CD4-positive, alpha-beta T cell treated with Interleukin-17A for 4 hours (primary cell): ENCODE measurements around the gene HNMT.
"Not testable (repeated sequence)": the region's sequence is repeated elsewhere in the genome, so short reads cannot be mapped to it uniquely, and the experiment has no call there.

Experiments used
- DNase-seq: peaks from one replicate; pipeline ENCODE4 v3.0.0-alpha.2; 2020; ENCODE audit warnings: mixed read lengths

HNMT gene

GRCh38 chr2:137964066-137964858 is at the start of gene HNMT:
HNMT (plus strand) TSS chr2:137964473; CDS start chr2:137964492, 19 bp downstream.
- no peak for DNase-seq

GRCh38 chr2:137921105-137921880 is 43.0 kb upstream of the HNMT start:
- no peak for DNase-seq

- DNase-seq, result not testable (repeated sequence)
Measured at GRCh38 chr2:137922171-137922570, 42.1 kb upstream of the HNMT start.

- DNase-seq, result no peak
Measured at GRCh38 chr2:137924019-137924418, 40.3 kb upstream of the HNMT start.

GRCh38 chr2:137925599-137925998 is 38.7 kb upstream of the HNMT start:
- DNase-seq, result no peak

- no peak for DNase-seq
Measured at GRCh38 chr2:137927846-137928245, 36.4 kb upstream of the HNMT start.

- DNase-seq, result no peak
Measured at GRCh38 chr2:137928547-137929518, 35.4 kb upstream of the HNMT start.

GRCh38 chr2:137929519-137929916 is 34.8 kb upstream of the HNMT start:
- no peak for DNase-seq

- DNase-seq, result no peak
Measured at GRCh38 chr2:137930146-137930545, 34.1 kb upstream of the HNMT start.

- no peak for DNase-seq
Measured at GRCh38 chr2:137935591-137935990, 28.7 kb upstream of the HNMT start.

GRCh38 chr2:137937246-137937645 is 27.0 kb upstream of the HNMT start:
- DNase-seq, result no peak

GRCh38 chr2:137937778-137938177 is 26.5 kb upstream of the HNMT start:
- DNase-seq, result no peak

GRCh38 chr2:137938204-137938603 is 26.1 kb upstream of the HNMT start:
- DNase-seq, result no peak

- DNase-seq, result no peak
Measured at GRCh38 chr2:137939026-137939425, 25.2 kb upstream of the HNMT start.

- no peak for DNase-seq
Measured at GRCh38 chr2:137940154-137940553, 24.1 kb upstream of the HNMT start.

GRCh38 chr2:137942037-137942832 is 22.0 kb upstream of the HNMT start:
- DNase-seq, result no peak

GRCh38 chr2:137942833-137943677 is 21.2 kb upstream of the HNMT start:
- no peak for DNase-seq

- no peak for DNase-seq
Measured at GRCh38 chr2:137943678-137944347, 20.5 kb upstream of the HNMT start.

- no peak for DNase-seq
Measured at GRCh38 chr2:137944714-137945113, 19.6 kb upstream of the HNMT start.

GRCh38 chr2:137945229-137945628 is 19.0 kb upstream of the HNMT start:
- DNase-seq, result no peak

GRCh38 chr2:137946227-137946626 is 18.0 kb upstream of the HNMT start:
- no peak for DNase-seq
